ENCODE results near the gene GABBR2. TPM values are rescaled to one million over a fixed set of nuclear protein-coding genes. Genes with fewer than 3 reads are reported as not detected.

Gene GABBR2
- total RNA-seq, 1 experiment from 2014 or later, result 0.76 TPM

DNA sequence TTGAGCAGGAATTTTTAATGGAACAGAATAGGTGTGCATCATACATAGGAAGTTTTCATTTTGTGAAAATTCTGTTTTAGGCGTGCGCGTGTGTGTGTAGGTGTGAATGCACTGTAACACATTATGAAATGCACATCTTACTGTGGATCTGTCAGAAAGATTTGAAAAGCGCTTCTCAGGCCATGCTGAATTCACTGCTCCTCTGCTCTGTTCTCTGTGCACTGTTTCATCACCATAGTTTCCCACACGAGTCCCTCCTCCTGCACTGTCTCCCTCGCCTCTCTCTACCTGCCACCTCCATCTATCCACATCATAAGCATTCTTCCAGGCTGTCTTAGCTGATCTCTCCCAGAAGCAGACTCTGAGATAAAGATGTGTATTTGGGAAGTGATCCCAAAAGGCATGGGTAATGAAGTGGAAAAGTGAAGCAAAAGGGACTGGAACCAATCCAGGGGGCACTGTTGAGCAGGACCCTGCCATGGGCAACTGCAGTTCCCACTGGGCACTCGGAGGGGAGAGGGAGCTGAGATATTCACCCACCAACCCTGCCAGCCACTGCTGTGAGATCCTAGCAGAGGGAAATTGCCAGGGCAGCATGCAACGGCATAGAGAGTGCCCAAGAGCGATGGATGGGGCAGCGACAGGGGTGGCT lies 65.9 kb downstream of the GABBR2 start:
- CTCF ChIA-PET, result interaction anchor here (0.6 kb wide), 1 partner anchor 278 kb away, joined by 3 read pairs; no protein-coding TSS in a partner anchor
- H3K27me3 ChIP-seq (ENCODE audit: insufficient read depth, low read depth), result no peaks in the 10 kb centered on the region
- BruUV-seq (replicated peaks), result no TSS peak
- no peak overlapping the region for H3K4me2 ChIP-seq
- H3K4me1 ChIP-seq (replicated peaks; ENCODE audit: insufficient read depth), result no peaks in the 10 kb centered on the region
- H4K20me1 ChIP-seq (ENCODE audit: insufficient read depth), result no peaks in the 10 kb centered on the region
- no peak overlapping the region for H3K27ac ChIP-seq
- DNase-seq, result no peak
- POLR2A ChIA-PET (ENCODE audit: unreplicated experiment), result interaction anchor here (0.6 kb wide), 1 partner anchor 504 kb away, joined by 4 read pairs; no protein-coding TSS in a partner anchor
- H3K79me2 ChIP-seq (ENCODE audit: low read depth), result no peaks in the 10 kb centered on the region
- no peak overlapping the region for H2AFZ ChIP-seq
- H3K9me2 ChIP-seq (ENCODE audit: insufficient read depth), result no peaks in the 10 kb centered on the region
- H3F3A ChIP-seq (ENCODE audit: insufficient read depth, low read depth), result no peaks in the 10 kb centered on the region
- intact Hi-C loops (cut with micrococcal nuclease; ENCODE audit: unreplicated experiment), result no loop called here
- no peaks in the 10 kb centered on the region for H3K9me3 ChIP-seq (ENCODE audit: insufficient read depth, low read depth)
- no peaks in the 10 kb centered on the region for H3K36me3 ChIP-seq (ENCODE audit: low read depth)
- H3K4me3 ChIP-seq, result no peak overlapping the region
- TF ChIP-seq, protein P1, sequence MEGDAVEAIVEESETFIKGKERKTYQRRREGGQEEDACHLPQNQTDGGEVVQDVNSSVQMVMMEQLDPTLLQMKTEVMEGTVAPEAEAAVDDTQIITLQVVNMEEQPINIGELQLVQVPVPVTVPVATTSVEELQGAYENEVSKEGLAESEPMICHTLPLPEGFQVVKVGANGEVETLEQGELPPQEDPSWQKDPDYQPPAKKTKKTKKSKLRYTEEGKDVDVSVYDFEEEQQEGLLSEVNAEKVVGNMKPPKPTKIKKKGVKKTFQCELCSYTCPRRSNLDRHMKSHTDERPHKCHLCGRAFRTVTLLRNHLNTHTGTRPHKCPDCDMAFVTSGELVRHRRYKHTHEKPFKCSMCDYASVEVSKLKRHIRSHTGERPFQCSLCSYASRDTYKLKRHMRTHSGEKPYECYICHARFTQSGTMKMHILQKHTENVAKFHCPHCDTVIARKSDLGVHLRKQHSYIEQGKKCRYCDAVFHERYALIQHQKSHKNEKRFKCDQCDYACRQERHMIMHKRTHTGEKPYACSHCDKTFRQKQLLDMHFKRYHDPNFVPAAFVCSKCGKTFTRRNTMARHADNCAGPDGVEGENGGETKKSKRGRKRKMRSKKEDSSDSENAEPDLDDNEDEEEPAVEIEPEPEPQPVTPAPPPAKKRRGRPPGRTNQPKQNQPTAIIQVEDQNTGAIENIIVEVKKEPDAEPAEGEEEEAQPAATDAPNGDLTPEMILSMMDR (conservative IDR thresholded peaks at IDR 0.05), result no peak
- TF ChIP-seq EZH2 (IDR thresholded peaks at IDR 0.05; ENCODE audit: low read depth), result no peak

DNA sequence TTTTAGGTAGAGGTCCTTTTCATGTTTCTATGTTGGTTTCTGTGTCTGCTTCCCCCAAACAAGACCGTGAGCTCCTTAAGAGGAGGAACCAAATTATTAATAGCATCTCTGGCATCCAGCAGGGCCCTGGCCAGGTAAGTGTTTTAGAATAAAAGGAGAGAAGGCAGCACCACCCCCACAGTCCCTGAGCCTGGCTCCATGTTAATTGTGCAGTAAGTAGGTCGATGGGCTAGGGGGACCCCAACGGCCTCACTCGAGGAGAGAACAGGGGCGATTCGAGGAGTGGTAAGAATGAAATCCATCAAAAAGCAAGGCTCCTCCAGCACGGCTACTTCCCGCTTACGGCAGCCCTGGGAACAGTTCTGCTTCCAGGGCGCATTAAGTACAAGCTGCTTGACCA lies 67.0 kb downstream of the GABBR2 start:
- intact Hi-C loops (cut with micrococcal nuclease; ENCODE audit: unreplicated experiment), result no loop called here
- Histone ChIP-seq H3K27me3 (ENCODE audit: insufficient read depth, low read depth) (no peaks in the 10 kb centered on the region), H3K36me3 (ENCODE audit: low read depth) (no peaks in the 10 kb centered on the region), H3K4me3 (no peak overlapping the region), H3K9me2 (ENCODE audit: insufficient read depth) (no peaks in the 10 kb centered on the region), H4K20me1 (ENCODE audit: insufficient read depth) (no peaks in the 10 kb centered on the region), H3F3A (ENCODE audit: insufficient read depth, low read depth) (no peaks in the 10 kb centered on the region), H3K4me1 (replicated peaks; ENCODE audit: insufficient read depth) (no peaks in the 10 kb centered on the region), H3K4me2 (no peak overlapping the region), H3K27ac (no peak overlapping the region), H2AFZ (no peak overlapping the region), H3K9me3 (ENCODE audit: insufficient read depth, low read depth) (no peaks in the 10 kb centered on the region), H3K79me2 (ENCODE audit: low read depth) (no peaks in the 10 kb centered on the region)
- no peak for DNase-seq
- POLR2A ChIA-PET (ENCODE audit: unreplicated experiment), result no interaction called here
- CTCF ChIA-PET, result interaction anchor here (0.7 kb wide), 1 partner anchor 191 kb away, joined by 12 read pairs; no protein-coding TSS in a partner anchor
- TF ChIP-seq, protein P1 (conservative IDR thresholded peaks at IDR 0.05), result no peak
- TF ChIP-seq EZH2 (IDR thresholded peaks at IDR 0.05; ENCODE audit: low read depth), result no peak
- no TSS peak for BruUV-seq (replicated peaks)

DNA sequence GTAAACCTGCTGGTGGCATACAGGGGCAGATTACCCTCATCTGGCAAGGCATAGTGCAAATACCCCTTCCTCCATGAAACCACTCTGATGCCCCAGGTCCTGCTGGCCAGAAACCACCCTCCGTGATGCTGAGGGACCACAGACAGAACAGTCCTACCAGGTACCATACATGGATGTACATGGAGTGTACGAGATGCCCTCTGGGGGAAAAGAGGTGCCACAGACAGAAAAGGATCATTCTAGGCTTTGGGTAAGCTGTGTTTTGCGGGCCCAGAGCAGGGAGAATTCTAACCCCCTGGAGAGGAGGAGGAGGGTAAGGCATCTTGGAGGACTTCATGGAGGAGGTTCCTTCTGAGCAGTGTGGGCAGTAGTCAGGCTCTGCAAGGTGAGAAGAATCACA lies 68.3 kb downstream of the GABBR2 start:
- Histone ChIP-seq H3K4me2 (no peak overlapping the region), H3K4me3 (no peak overlapping the region), H3K9me2 (ENCODE audit: insufficient read depth) (no peaks in the 10 kb centered on the region), H3K79me2 (ENCODE audit: low read depth) (no peaks in the 10 kb centered on the region), H3F3A (ENCODE audit: insufficient read depth, low read depth) (no peaks in the 10 kb centered on the region), H3K27me3 (ENCODE audit: insufficient read depth, low read depth) (no peaks in the 10 kb centered on the region), H3K27ac (no peak overlapping the region), H3K4me1 (replicated peaks; ENCODE audit: insufficient read depth) (no peaks in the 10 kb centered on the region), H4K20me1 (ENCODE audit: insufficient read depth) (no peaks in the 10 kb centered on the region), H2AFZ (no peak overlapping the region), H3K36me3 (ENCODE audit: low read depth) (no peaks in the 10 kb centered on the region), H3K9me3 (ENCODE audit: insufficient read depth, low read depth) (no peaks in the 10 kb centered on the region)
- POLR2A ChIA-PET (ENCODE audit: unreplicated experiment), result no interaction called here
- intact Hi-C loops (cut with micrococcal nuclease; ENCODE audit: unreplicated experiment), result no loop called here
- TF ChIP-seq, protein P1 (conservative IDR thresholded peaks at IDR 0.05), result no peak
- no peak for TF ChIP-seq EZH2 (IDR thresholded peaks at IDR 0.05; ENCODE audit: low read depth)
- no peak for DNase-seq
- CTCF ChIA-PET, result no interaction called here
- BruUV-seq (replicated peaks), result no TSS peak
